Fibroblast of mammary gland (primary cell): Measurements from ENCODE around the gene VWF.
A peak's percentile ranks its signal among the peaks of the same experiment; 100 is the strongest.

Source experiments
- DNase-seq: peaks from one replicate; pipeline ENCODE4 v3.0.0-alpha.2; 2010; ENCODE audit warnings: low read depth
- H3K4me3 ChIP-seq: 2 replicates; pipeline ENCODE4 v1.5.1; 2011; ENCODE audit warnings: low read depth, mild to moderate bottlenecking, low read length, moderate library complexity; ENCODE audit not compliant: control insufficient read depth
- CTCF ChIP-seq: conservative IDR thresholded peaks from 2 replicates; pipeline ENCODE4 v1.5.1; 2011; ENCODE audit warnings: low read depth, low read length, inconsistent platforms; ENCODE audit not compliant: control insufficient read depth, insufficient read depth

Gene VWF

GRCh38 chr12:6062395-6062756 is 62.1 kb downstream of the VWF start:
- no peak overlapping the region for H3K4me3 ChIP-seq
- no peak for DNase-seq
- TF ChIP-seq CTCF, result no peak

- peak; percentile 60 for DNase-seq
- no peak overlapping the region for H3K4me3 ChIP-seq
- TF ChIP-seq CTCF, result no peak
Observed at GRCh38 chr12:6061660-6062059, 62.8 kb downstream of the VWF start.

GRCh38 chr12:6059860-6060565 is 64.5 kb downstream of the VWF start:
- no peak overlapping the region for H3K4me3 ChIP-seq
- no peak for DNase-seq
- TF ChIP-seq CTCF, result no peak

GRCh38 chr12:6059221-6059620 is 65.2 kb downstream of the VWF start:
- DNase-seq, result no peak
- no peak for TF ChIP-seq CTCF
- H3K4me3 ChIP-seq, result no peak overlapping the region

GRCh38 chr12:6058481-6059161 is 65.8 kb downstream of the VWF start:
- TF ChIP-seq CTCF, result no peak
- no peak for DNase-seq
- H3K4me3 ChIP-seq, result no peak overlapping the region

- no peak overlapping the region for H3K4me3 ChIP-seq
- no peak for DNase-seq
- TF ChIP-seq CTCF, result no peak
Observed at GRCh38 chr12:6057700-6058099, 66.8 kb downstream of the VWF start.
